ENCODE data around the gene SFTA2.
"Not testable (repeated sequence)": the region's sequence is repeated elsewhere in the genome, so short reads cannot be mapped to it uniquely, and the experiment has no call there.

- TF ChIP-seq ZNF274 (IDR thresholded peaks at IDR 0.05; ENCODE audit: low read depth, low read length); SUZ12 (IDR thresholded peaks at IDR 0.05; ENCODE audit: extremely low read depth, insufficient read depth, insufficient read length); YY1 (IDR thresholded peaks at IDR 0.05; ENCODE audit: insufficient read depth, insufficient read length): not testable (repeated sequence)
Observed at GRCh38 chr6:30902196-30902595, 29.8 kb downstream of the SFTA2 start.

Measured in NT2/D1 (cell line).